ENCODE data around the gene C16orf96. TPM values are rescaled to one million over a fixed set of nuclear protein-coding genes. Genes with fewer than 3 reads are reported as not detected.

Gene C16orf96
- total RNA-seq, 1 experiment from 2014 or later: 1.4 TPM

- Histone ChIP-seq H4K5ac (ENCODE audit: insufficient read length, low read depth, low read length) (no peak overlapping the region), H2BK15ac (ENCODE audit: low read depth, low read length) (no peak overlapping the region), H2BK5ac (ENCODE audit: insufficient read length, low read length) (no peak overlapping the region), H3K14ac (ENCODE audit: insufficient read depth, low read length) (no peak overlapping the region), H2AK5ac (ENCODE audit: insufficient read length, low read length) (no peak overlapping the region), H3K79me1 (ENCODE audit: insufficient read depth, low read depth, low read length, poor library complexity, severe bottlenecking) (no peaks in the 10 kb centered on the region), H3K56ac (ENCODE audit: insufficient read length, low read depth, low read length) (no peak overlapping the region), H3T11ph (ENCODE audit: low read length) (no peak overlapping the region), H2AFZ (ENCODE audit: low read length) (no peak overlapping the region), H2BK12ac (ENCODE audit: insufficient read length, low read depth, low read length) (no peak overlapping the region), H3K9ac (ENCODE audit: extremely low read depth, insufficient read length, low read length) (no peak overlapping the region), H2BK20ac (ENCODE audit: low read depth, low read length, poor library complexity, severe bottlenecking) (no peak overlapping the region), H3K4me1 (ENCODE audit: insufficient read depth, low read length) (peaks cover 4% of the 10 kb centered on the region; the same call in 1 of the 2 replicates), H2BK120ac (ENCODE audit: low read depth, low read length, poor library complexity, severe bottlenecking) (no peak overlapping the region), H3K4me2 (ENCODE audit: insufficient read depth, insufficient read length, low read length) (no peak overlapping the region), H4K20me1 (ENCODE audit: control insufficient read depth, insufficient read depth, insufficient read length) (no peaks in the 10 kb centered on the region), H3K18ac (ENCODE audit: insufficient read length, low read depth, low read length) (no peak overlapping the region), H4K8ac (replicated peaks; ENCODE audit: insufficient read length, low read depth, low read length) (no peak overlapping the region), H3K9me3 (ENCODE audit: control insufficient read depth, low read depth, low read length) (no peaks in the 10 kb centered on the region), H3K27ac (ENCODE audit: insufficient read length, low read depth, low read length) (no peak overlapping the region), H3K4ac (ENCODE audit: low read depth, low read length) (no peak overlapping the region), H3K23ac (ENCODE audit: insufficient read length, low read depth, low read length) (no peak overlapping the region), H4K91ac (ENCODE audit: insufficient read length, low read depth, low read length) (no peak overlapping the region), H3K27me3 (ENCODE audit: insufficient read depth, low read length) (no peaks in the 10 kb centered on the region), H3K79me2 (ENCODE audit: insufficient read depth, low read length) (no peaks in the 10 kb centered on the region), H3K23me2 (ENCODE audit: insufficient read length, low read depth, low read length, poor library complexity, severe bottlenecking) (no peaks in the 10 kb centered on the region)
- H3K27me3 Mint-ChIP-seq (ENCODE audit: low read depth): peaks cover 4% of the 10 kb centered on the region
- DNase-seq: no peak
- no CpG with 5 or more reads among the region's 15 CpGs for WGBS (ENCODE audit: extremely low coverage, insufficient read length, low lambda C conversion rate)
- TF ChIP-seq CTCF (conservative IDR thresholded peaks at IDR 0.05): no peak
- no peaks in the 10 kb centered on the region; a peak in 1 of 5 replicates for H3K9me3 Mint-ChIP-seq
- H3K4me1 Mint-ChIP-seq: peaks cover 6 to 11% of the 10 kb centered on the region in 2 experiments
- peaks cover 0 to 9% (median 0%) of the 10 kb centered on the region in 3 experiments; a peak in 4 of 7 replicates for H3K36me3 Mint-ChIP-seq (ENCODE audit: insufficient read depth in 1 of 3, low read depth in 3 of 3)
- H3K27ac Mint-ChIP-seq: no peak overlapping the region
- H3K4me3 Mint-ChIP-seq: no peak overlapping the region
Measured at GRCh38 chr16:4576008-4576407, 19.9 kb downstream of the C16orf96 start.
